GM18873 (cell line): ENCODE data around the gene NEGR1.
A peak's percentile ranks its signal among the peaks of the same experiment; 100 is the strongest.

Experiments
- ATAC-seq: cut with Tn5 transposase; IDR thresholded peaks from one replicate; pipeline ENCODE4 v1.9.1; 2021; ENCODE audit warnings: mild to moderate bottlenecking, moderate library complexity, moderate number of reproducible peaks; ENCODE audit not compliant: unreplicated experiment, low FRiP score

Gene NEGR1

GRCh38 chr1:72282271-72283021 is at the start of gene NEGR1:
NEGR1 (minus strand) TSS chr1:72282539.
- ATAC-seq, result peak; percentile 56

- ATAC-seq, result no peak
Measured at GRCh38 chr1:72326494-72326893, 44.2 kb upstream of the NEGR1 start.

DNA sequence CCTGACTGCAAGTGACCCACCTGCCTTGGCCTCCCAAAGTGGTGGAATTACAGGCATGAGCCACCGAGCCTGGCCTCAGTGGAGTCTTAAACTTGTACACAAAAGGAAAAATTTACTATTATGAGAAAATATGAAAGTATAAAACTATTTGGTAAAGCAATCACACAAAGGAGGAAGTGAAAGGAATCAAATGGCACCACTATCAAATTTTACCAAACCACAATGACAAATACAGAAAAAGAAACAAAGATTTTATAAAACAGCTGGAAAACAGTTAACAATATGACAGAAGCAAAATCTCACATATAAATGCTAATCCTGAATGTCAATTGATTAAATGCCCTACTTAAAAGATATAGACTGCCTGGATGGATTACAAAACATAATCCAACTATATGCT is 42.1 kb upstream of the NEGR1 start:
- ATAC-seq, result no peak

GRCh38 chr1:72322910-72323309 is 40.6 kb upstream of the NEGR1 start:
- no peak for ATAC-seq

DNA sequence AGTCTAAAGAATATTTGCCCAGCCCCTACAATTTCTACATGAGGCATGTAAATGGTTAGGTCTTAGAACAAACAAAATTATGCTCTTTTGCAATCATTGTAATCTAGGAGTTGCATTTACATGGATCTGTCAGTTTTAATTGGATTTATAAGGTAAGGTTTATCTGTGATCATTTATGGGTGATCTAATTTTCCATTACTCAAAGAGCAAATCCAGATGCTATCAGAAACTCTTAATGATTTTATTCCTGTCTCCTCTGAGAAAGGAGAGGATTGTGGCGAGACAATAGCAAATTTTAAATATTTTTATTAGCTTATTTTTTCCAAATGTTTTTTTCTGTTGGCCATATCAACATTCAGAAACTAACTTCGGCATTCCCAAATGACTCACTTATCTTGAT is 14.2 kb upstream of the NEGR1 start:
- ATAC-seq, result no peak

DNA sequence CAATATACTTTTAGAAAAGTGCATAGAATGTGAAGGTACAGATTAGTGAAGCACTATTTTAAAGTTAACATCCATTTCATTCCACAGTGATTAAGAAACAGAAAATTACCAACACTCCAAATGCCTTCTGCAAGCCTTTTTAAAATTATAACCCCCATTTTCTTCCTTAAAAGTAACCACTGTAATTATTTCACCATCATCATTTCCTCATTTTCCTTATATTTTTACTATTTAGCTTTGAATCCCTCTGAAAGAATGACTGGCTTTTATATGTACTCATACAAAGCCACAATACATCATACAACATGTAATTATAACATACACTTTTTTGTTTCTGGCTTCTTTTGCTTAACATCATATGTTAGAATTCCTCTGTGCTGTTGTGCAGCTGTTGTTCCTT is 6.5 kb upstream of the NEGR1 start:
- ATAC-seq, result no peak

GRCh38 chr1:72286401-72286800 is 4.1 kb upstream of the NEGR1 start:
- ATAC-seq, result no peak

- no peak for ATAC-seq
Measured at GRCh38 chr1:72285074-72285425, 2.7 kb upstream of the NEGR1 start.

GRCh38 chr1:72284348-72285073 is 2.2 kb upstream of the NEGR1 start:
- peak; percentile 83 for ATAC-seq

DNA sequence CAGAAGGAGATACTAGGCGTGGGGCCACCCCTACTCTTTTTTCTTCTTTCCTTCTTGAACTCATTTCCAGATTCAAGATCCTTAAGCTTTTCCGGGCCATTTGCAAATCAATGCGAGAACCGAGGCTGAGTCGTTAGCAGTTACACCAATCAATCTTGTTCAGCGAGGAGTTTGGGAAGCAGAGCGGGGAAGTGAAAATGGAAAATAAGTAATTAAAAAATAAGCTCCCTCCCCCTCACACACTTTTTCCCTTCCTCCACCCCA is 1.7 kb upstream of the NEGR1 start:
- no peak for ATAC-seq

DNA sequence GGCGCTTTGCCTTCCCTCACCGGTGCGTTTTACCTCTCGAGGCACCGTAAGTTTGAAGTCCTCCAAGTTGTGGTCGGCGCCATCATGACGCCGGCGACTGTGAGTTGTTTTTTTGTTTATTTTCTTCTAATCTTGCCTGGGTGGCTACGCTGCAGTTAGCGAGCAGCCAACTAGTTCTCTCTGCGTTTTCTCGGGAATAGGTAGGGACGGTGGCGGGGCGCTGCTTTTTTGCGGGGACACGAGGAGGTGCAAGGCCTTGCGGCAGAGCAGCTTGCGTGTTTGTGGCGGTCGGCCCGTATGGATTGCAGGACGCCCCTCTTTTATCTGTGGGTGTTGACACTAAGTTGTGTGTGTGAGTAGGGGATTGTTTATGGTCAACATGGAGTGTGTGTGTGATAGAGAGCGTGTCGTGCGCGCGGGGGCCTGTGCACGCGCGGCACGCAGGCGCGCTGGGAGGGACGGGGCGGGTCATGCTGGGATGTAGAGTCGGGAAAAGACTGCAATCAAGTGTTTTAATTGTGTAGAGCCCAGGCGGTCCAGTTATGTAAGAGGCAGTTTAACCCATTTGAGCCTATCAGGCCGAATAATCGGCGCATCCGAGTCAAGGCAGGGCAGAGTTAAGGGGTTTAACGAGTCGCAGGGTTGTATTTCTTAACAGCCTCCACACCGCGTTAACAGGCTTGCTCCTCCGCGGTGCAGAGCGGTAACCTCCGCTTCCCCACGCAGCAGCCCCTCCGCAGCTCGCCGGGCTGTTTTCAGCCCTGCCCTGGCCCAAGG is 1.2 kb upstream of the NEGR1 start:
- no peak for ATAC-seq

DNA sequence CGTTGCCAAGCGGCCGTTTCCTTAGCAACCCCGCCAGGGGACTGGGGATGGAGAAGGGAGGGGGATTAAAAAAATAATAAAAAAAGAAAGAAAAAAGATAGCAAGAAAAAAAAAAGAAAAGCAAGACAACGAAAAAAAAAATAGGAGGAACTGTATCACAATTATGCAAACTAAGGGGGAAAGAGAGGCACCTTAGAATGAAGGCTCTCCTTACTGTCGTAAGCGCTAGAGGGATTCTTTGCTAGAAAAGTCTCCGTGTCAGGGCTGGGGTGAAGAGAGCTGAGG is 625 bp upstream of the NEGR1 start:
- no peak for ATAC-seq

DNA sequence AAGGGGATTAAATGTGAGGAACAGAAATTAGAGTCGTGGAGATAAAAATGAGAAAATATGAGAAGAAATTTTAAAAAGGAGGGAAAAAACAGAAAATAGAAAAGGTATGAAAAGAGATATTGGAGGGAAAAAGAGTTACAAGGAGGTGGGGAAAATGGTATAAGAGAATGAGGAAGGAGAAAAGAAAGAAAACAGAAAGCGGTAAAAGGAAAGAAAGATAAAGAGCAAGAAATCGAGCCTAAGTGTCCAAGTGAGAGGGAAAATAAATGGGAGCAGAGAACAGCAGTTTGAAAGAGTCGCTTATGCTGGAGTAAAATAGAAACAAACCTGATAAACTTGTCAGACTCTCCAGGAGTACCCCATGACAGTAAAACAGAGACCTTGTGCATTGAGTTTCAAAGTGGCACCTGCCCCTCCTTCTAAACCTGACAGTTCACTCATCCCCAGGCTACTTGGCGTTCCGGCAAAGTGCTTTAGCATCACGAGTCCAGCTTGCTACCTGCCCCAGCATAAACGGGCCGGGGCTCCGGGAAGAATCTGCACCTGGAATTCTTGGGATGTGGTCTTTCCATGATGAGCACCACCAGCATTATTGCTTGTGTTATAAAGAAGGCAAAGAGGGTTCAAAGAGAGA is 585 bp downstream of the NEGR1 start:
- no peak for ATAC-seq

GRCh38 chr1:72281144-72281543 is 1.2 kb downstream of the NEGR1 start:
- ATAC-seq, result no peak

DNA sequence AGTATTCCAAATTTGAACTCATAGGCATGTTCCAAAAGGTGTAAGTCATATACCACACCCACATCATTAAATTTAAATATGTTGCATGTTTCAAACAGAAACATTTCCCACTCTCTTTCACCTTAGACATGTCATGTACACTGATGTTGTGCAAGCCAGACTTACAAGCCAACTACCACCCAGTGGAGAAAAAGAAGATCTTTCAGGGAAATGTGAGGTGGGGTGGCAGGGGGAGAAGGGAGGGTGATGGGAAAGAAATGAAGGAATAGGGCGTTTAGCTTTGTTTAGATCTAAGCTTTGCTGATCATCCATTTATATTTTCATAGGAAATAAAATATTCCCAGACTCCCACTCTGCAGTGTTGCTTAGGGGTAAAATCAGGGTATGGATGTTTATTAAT is 1.6 kb downstream of the NEGR1 start:
- no peak for ATAC-seq

- ATAC-seq, result no peak
Measured at GRCh38 chr1:72280131-72280530, 2.2 kb downstream of the NEGR1 start.

GRCh38 chr1:72278461-72278860 is 3.9 kb downstream of the NEGR1 start:
- no peak for ATAC-seq

- ATAC-seq, result no peak
Measured at GRCh38 chr1:72271555-72272085, 10.7 kb downstream of the NEGR1 start.

GRCh38 chr1:72262735-72263134 is 19.6 kb downstream of the NEGR1 start:
- no peak for ATAC-seq

- no peak for ATAC-seq
Measured at GRCh38 chr1:72253132-72253531, 29.2 kb downstream of the NEGR1 start.

DNA sequence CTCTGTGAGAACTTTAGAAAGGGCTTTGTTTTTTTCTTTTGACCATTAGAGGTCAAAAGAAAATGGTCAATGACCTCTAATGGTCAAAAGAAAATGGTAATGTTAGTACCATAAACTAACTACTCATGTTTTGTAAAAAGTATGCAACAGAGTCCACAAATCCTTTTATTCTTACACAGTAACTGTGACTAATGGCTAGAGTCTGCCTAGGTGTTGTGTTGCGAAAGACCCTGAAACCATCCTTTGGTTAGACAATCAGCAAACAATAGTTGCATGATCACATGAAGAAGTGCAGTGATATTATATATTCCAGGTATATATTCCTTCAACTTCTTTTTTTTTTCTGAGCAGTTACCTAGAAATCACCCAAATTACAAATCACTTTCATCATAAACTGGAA is 40.9 kb downstream of the NEGR1 start:
- ATAC-seq, result no peak
